Erythroblast (primary cell): ENCODE measurements around the gene QKI.

Experiments
- GATA1 ChIP-seq: IDR thresholded peaks from 2 replicates; pipeline ENCODE4 v1.6.1; 2011; ENCODE audit warnings: low read depth, mild to moderate bottlenecking, control low read depth, low read length, moderate library complexity
- POLR2A ChIP-seq: IDR thresholded peaks from 2 replicates; pipeline ENCODE4 v1.6.1; 2011; ENCODE audit warnings: mild to moderate bottlenecking, low read length

- TF ChIP-seq POLR2A (no peak), GATA1 (no peak)
Measured at GRCh38 chr6:163438298-163438939, 23.9 kb downstream of the QKI start.
